HG03575 (cell line): Measurements from ENCODE around the gene CD1B.
"Not testable (repeated sequence)": the region's sequence is repeated elsewhere in the genome, so short reads cannot be mapped to it uniquely, and the experiment has no call there.

ENCODE experiments used
- ATAC-seq: cut with Tn5 transposase; IDR thresholded peaks from one replicate; pipeline ENCODE4 v1.9.1; 2021; ENCODE audit not compliant: unreplicated experiment, insufficient number of reproducible peaks, low FRiP score; ENCODE audit errors: extremely low read depth

The CD1B gene

DNA sequence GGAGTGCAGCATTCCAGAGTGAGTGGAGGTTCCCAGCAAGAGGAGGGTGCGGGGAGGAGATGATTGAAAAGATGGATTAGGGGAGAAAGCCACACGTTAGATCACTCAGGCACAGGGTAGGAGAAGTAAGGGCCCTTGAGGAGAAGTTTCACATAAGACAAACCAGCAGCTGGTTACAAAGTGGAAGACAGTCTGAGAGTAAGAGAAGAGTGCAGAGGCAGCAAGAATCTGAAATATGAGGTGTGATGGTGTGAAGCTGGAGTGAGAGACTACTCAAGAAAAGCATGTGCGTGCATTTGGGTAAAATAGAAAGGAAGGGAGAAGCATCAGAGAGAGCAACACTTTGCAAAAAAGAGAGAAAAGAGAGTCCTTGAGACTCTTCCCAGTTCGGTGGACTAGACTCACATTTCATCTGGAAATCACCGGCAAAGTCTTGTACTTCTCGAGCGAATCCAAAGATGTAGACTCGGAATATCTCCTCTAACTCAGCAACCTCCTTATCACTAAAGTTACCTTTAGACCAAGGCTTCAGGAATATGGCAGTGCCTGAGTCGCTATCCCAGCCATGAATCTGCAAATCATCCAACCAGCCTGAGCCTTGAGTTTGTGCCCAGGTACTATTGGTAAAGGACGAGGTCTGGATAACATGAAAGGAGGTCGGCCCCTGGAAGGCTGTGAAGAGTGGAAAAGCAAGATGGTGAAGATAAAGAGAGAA is 783 bp downstream of the CD1B start:
- ATAC-seq = no peak

DNA sequence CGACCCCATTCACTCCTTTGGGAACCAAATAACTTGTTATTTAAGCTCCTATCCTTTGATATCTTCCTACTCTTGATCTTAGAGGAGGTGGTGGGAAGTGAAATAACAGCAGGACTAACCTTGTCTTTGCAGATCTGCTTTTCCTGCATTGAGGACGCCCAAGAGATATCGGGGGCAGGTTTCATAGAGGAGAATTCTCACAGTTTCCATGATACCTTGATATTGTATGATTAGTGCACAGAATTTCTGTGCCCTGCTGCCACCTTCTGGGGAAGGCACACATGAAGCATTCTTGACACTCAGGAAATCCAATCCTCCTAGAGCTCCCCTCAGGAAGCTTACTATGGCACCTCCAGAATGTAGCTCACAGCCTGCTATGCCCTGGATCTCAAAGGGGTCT is 1.6 kb downstream of the CD1B start:
- no peak for ATAC-seq

DNA sequence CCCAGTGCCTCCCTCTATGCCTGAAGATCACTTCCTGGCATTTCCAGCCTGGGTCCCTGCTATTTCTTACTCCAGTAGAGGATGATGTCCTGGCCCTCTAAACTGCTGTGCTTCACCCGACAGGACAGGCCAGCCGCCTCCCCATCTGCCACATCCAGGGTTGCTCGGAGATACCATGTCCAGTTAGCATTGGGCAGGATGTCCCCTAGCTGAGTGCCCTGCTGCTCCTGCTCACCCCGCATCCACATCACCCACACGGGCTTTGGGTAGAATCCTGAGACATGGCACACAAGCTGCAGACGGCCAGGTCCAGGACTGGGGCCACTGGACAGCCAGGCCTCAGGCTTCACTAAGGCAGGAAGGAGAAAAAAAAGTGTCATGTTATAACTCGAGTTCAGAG is 2.0 kb downstream of the CD1B start:
- ATAC-seq = no peak

GRCh38 chr1:158328426-158328825 is 2.9 kb downstream of the CD1B start:
- ATAC-seq = no peak

DNA sequence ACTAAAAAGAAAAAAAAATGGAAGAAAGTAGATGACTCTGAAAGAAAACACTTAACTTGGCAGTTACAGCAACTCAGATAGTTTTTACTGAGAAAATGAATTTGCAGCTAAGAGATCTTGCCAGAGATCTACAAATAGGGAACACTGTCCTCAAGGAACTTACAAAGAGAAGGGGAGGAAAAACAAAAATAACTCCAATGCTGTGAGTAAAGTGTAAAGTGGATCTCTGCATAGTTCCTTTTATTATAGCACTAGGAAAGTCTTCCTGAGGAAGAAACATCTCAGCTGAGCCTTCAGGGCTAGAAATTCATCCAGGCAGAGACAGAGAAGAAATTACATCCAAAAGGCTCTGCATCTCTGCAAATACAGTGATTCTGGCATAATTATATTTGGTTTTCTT is 3.9 kb downstream of the CD1B start:
- ATAC-seq = no peak

DNA sequence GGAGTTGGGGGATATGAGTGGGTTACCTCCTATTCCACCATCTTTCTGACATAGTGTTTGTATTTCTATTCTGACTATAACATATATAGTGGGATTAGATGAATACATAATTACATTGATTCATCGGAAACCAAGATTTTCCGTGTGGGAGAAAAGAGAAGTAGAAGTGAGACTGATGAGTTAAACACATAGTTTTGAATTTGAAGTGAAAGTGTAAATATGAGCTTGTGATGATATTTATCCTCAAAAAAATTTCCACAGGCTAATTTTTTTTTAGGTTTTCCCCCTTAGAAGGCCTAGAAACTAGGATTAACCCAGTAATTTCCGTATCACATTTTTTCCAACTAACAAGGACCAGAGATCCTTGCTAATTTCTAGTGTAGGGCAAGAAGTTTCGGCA is 6.9 kb downstream of the CD1B start:
- no peak for ATAC-seq

DNA sequence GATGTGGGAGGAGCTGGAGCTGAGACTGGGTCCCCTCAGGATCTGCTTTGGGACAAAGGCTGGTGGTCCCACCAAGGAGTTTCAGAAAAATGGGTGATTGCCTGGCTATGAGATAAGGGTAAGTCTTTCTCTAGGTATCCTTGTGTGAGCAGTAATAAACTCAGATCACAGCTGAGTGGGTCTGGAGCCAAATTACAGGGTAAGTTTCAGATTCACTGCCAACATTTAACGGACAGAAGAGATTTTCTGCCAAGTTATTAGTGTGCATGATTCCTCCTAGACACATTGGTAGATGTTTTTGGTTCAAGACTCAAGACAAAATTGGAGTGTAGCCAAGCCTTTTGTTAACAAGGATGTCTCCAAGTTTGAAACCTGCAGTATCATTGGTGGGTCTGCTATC is 7.5 kb downstream of the CD1B start:
- ATAC-seq = no peak

GRCh38 chr1:158311066-158311465 is 20.3 kb downstream of the CD1B start:
- ATAC-seq = peak; percentile 38

DNA sequence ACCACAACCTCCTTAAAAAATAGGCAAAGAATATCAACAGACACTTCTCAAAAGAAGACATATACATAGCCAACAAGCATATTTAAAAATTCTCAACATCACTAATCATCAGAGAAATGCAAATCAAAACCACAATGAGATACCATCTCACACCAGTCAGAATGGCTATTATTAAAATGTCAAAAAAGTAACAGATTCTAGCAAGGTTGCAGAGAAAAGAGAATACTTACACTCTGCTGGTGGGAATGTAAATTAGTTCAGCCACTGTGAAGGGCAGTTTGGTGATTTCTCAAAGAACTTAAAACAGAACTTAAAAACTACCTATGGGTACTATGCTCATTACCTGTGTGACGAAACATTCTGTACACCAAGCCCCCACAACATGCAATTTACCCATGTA is 20.7 kb downstream of the CD1B start:
- ATAC-seq = peak; percentile 64

DNA sequence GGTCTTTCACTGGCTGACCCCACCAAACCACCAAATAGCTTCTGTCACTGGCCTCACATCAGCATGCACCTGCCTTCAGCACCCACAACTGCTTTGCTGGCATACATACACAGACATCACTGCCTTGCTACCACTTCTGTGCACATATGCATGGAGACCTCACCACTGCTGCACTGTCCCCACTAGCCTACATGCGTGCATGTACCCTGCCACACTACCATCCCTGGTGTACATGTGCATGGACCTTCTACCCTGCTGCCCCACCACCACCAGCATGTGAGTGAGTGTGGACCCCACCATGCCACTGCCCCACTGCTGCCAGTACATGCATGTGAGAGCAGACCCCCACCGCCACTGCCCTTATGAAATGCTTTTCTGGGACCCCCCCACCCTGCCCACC is 35.5 kb downstream of the CD1B start:
- ATAC-seq = no peak

DNA sequence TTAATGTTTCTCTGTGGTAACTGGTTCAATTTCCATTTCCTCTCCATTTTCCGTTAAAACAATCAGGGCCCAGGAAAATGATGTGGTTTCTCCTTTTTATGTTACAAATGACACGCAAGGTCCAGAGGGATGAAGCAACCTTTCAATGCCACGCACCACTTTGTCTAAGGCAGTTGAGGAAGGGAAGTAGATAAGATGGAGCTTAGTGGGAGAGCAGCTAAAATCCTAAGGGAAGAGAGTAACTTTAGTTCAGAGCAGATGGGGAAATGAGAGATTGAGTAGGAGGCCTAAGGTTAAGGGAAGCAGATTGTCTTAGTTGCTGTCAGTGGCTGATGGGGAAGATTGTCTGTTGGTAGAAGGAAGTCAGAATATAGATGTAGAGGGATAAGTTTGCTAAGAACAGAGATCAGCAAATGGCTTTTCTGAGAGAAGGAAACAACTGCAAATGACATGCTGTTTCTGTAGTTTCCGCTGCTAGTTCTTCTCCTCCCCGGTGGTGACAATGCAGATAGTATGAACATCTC is 40.9 kb downstream of the CD1B start:
- no peak for ATAC-seq

- no peak for ATAC-seq
Observed at GRCh38 chr1:158289811-158290210, 41.5 kb downstream of the CD1B start, which contains the start of gene CD1C. Gene CD1C (plus strand): TSS chr1:158289923. CDS start chr1:158290065, 142 bp downstream.

DNA sequence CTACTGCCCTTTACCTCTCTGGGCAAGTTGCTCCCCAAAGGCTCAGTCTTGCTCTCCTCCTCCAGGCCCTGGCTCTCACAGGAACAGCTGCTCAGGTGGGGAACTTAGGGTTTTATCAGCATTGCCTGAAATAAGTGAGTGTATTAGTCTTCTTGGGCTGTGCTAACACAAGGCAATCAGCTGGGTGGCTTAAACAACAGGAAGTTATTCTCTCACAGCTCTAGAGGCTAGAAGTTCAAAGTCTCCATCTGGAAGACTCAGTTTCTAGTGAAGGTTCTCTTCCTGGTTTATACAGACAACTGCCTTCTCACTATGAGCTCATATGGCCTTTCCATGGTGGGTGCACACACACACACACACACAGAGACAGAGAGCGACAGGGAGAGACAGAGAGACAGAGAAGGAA is 44.4 kb downstream of the CD1B start:
- no peak for ATAC-seq

GRCh38 chr1:158286487-158286886 is 44.8 kb downstream of the CD1B start:
- ATAC-seq = no peak

DNA sequence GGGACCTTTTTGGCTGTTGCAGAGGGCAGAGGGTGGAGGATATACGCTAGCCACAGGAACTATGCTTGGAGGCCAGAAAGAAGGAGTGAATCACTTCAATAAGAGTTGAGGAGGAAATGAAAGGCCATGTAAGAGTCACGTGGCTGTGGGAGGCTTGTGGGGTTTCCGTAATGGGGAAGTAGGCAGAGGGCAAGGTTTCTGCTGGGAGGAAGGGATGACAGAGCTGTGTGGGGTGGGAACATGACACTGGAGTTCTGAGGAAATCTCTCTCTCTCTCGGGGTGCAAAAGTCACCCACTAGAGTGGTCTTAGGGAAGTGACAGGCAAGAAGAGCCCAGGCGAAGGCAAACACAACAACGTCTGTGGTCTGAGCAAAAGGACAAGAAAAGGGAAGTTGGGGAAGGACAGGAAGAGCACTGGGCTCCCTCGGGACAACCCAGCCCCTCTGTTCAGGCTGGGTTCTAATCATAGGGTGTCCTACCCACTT is 45.5 kb downstream of the CD1B start:
- ATAC-seq = peak; percentile 55

GRCh38 chr1:158283965-158284364 is 47.4 kb downstream of the CD1B start:
- no peak for ATAC-seq

DNA sequence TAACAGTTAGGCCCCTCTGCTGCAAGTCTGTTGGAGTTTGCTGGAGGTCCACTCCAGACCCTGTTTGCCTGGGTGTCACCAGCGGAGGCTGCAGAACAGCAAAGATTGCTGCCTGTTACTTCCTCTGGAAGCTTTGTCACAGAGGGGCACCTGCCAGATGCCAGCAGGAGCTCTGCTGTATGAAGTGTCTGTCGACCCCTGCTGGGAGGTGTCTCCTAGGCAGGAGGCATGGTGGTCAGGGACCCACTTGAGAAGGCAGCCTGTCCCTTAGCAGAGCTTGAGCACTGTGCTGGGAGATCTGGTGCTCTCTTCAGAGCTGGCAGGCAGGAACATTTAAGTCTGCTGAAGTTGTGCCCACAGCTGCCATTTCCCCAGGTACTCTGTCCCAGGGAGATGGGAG is 48.9 kb downstream of the CD1B start:
- ATAC-seq = not testable (repeated sequence)
